HG03378 (cell line): ENCODE measurements around the gene AP3S2.
"Not testable (repeated sequence)": the region's sequence is repeated elsewhere in the genome, so short reads cannot be mapped to it uniquely, and the experiment has no call there.

ENCODE experiments used
- ATAC-seq: cut with Tn5 transposase; IDR thresholded peaks from one replicate; pipeline ENCODE4 v1.9.1; 2021; ENCODE audit warnings: mild to moderate bottlenecking, moderate library complexity; ENCODE audit not compliant: unreplicated experiment

AP3S2 gene

DNA sequence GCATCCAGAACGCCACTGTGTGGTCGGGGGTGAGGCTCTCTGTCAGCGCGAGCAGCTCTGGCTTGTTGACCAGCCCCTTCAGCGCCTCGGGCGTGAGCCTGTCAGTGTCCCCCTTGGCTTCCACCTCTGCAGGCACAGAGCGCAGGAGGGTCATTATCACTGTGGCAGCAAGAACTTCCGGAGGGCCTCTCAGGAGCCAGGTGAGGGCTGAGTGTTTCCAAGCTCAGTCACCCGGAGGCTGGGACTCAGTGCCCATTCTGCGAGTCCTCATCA, 10.0 kb upstream of the AP3S2 start:
- no peak for ATAC-seq

DNA sequence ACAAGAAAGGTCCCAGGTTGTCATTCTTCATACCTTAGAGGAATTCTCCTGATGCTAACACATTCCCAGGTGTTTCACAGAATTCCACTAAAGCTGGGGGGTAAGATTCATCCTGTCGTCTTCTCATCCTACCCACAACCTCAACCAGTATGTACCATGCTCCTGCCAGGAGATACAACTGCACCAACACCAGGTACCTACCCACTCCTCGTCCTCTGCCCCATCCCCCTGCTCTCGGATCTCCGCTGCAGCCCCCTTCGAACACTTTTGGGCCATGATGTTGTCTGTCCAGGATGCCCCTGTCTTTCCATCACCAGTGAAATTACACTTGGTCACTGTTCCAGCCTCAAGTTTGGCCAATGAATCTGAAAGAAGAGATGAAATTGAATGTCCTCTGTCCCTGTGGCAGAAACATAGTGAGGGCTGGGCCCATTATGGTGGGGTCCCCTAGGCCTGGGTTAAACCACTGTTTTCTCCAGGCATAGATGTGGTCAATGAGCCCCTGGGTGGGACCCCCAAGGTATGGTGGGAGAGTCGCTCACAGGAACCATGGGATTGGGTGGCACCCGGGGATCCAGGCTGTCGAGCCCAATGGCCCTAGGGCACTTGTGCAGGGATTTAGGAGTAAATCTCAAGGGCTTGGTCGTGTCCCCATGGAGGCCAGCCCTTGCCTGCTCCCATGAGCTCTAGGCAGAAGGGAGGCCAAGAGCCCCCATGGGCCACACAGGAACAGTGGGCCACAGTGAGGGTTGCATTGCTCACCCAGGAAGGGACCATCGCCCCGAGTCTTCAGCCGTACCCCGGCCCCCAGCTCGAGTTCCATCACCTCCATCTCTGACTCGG, 9.4 kb upstream of the AP3S2 start:
- no peak for ATAC-seq

GRCh38 chr15:89900849-89901248, 7.1 kb upstream of the AP3S2 start:
- ATAC-seq = no peak

DNA sequence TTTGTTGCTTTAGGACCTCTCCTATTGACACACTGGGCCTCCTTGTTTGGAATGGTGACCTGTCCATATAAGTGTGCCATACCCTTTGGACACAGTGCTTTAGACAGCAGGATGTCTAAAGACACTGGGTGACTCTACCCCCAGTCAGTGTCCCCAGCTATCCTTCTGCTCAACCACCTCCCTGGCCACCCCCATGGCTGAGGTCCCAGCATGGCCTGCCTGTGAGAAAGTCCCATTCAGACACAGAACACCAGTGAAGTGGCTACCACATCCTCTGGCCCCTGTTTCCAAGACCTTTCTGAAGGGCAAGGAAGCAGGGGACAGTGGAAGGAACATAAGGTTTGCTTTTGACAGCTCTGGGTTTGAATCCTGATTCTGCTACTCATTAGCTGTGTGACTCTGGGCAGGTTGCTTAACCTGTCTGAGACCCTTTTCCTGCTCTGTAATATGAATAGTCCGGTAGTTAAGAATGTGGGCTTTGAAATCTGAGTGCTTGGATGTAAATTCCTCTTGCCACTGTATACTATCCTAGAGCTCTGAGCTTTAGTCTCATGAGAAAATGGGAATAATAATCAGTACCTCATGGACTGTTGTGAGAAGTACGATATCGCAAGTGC, 6.3 kb upstream of the AP3S2 start:
- no peak for ATAC-seq

DNA sequence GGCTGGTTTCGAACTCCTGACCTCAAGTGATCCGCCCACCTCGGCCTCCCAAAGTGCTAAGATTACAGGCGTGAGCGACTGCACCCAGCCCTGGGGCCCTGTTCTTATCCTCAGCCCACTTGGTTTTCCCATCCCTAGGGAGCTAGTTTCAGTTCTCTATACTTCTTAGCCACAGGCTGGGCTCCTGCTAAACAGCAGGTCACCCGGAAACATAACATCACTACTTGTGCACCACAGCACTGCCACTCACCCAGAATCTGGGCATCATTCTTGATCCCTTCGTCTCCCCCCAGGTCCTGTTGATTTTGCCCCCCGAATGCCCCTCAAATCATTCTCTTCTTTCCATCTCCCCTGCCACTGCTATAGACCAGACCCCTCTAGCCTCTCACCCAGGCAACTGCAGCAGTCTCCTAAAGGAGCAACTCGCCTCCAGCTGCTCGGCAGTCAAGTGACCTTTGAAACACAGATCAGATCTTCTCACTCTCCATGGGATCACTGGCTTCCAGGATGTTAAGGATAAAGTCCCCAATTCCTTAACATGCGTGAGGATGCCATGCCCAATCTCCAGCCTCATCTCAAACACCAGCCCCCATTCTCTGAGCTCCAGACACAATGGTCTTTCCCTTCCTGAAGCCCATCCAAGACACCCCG, 5.6 kb upstream of the AP3S2 start:
- ATAC-seq = no peak

GRCh38 chr15:89898614-89899294, 5.0 kb upstream of the AP3S2 start:
- ATAC-seq = no peak

DNA sequence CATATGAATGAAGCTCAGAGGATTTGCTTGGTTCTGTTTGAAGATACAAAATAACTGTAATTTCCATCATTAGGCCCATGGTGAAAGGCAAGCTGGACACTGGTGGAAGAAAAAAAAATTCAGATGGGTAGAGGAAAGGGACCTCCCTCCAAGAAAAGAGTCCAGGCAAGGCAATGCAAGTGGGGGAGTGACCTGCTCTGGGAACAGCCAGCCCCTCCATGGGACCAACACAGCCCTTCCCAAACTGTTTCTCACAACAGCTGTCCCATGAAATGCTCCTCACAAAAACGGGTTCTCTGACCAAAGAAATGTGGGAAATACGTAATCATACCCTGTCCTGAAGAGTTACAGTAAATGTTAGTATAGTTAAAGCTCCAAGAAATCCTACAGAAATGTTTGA, 4.4 kb upstream of the AP3S2 start:
- ATAC-seq = no peak

GRCh38 chr15:89893027-89893426, 767 bp downstream of the AP3S2 start:
- no peak for ATAC-seq

DNA sequence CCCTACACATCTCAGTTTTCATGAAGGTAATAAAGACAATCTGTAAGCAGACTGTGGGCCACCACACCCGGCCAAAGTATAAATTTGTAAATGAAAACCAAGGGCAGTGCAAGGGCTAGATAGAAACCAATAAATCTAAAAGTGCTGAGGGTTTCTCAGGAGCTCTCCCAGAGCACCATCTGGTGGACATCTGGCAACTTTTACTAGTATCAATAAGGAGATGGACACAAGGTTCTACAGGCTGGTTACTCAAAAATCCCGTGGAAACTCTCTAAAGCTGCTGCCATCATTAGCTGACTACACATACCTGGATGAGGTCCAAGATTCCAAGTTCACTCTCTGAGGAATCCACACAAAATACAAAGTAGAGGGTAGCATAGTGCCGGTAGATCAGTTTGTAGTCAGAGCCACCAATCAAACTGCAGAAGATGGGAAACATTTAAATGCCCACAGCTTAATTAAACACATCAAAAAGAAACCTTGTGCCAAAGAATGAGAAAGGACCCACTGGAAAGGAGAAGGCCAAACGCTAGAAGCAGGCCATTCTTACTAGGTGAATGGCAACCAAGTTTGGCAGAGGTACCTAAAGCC, 5.5 kb downstream of the AP3S2 start:
- no peak for ATAC-seq

- no peak for ATAC-seq
These were observed 8.2 kb downstream of the AP3S2 start for GRCh38 chr15:89885611-89886010.

- not testable (repeated sequence) for ATAC-seq
These were observed 8.6 kb downstream of the AP3S2 start for GRCh38 chr15:89885179-89885578.

DNA sequence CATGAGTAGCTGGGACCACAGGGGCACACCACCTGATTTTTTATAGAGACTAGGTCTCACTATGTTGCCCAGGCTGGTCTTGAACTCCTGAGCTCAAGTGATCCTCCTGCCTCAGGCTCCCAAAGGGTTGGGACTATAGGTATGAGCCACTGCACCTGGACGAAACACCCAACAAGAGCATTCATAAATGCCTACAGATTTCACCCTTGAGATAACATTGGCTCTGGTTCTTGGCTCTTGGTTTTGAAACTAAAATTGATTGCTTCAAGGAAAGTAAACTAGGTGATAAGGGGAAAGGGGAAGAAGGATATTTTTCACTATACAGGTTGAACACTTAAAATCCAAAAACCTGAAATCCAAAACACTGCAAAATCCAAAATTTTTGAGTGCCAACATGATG, 10.3 kb downstream of the AP3S2 start:
- no peak for ATAC-seq

DNA sequence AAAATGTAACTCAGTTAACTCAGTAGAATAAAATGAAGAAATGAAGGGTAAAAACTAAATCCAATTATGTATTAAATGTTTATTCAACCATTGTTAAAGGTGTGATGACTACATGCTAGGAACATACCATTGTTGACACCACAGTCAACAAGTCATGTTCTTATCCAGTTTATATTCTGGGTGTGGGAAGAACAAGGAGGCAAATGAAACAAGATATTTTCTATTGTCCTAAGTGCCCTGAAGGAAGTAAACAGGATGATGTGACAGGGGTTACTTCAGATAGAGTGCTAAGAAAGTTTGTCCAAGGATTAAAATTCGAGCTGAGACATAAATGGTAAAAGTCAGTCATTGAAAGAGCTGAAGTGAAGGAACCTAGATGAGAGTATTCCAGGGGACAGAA, 13.1 kb downstream of the AP3S2 start:
- ATAC-seq = no peak

GRCh38 chr15:89878323-89878722, 15.5 kb downstream of the AP3S2 start:
- no peak for ATAC-seq

DNA sequence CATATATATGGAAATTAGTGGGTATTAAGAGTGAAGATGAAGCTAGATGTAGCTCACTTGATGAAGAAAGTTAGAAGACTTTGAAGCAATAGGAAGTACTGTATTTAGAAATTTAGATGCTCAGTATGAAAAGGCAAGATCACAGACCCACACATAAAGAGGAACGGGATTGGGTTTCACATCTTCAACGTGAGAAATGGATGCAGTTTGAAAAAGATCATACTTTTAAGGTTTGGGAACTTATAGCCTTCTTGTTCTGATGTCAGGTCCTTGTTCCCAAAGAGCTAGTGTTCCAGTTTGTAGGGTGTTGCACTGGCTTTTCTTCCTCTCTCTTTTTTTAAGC, 16.7 kb downstream of the AP3S2 start:
- no peak for ATAC-seq

- no peak for ATAC-seq
These were observed 17.3 kb downstream of the AP3S2 start for GRCh38 chr15:89876396-89877082.

DNA sequence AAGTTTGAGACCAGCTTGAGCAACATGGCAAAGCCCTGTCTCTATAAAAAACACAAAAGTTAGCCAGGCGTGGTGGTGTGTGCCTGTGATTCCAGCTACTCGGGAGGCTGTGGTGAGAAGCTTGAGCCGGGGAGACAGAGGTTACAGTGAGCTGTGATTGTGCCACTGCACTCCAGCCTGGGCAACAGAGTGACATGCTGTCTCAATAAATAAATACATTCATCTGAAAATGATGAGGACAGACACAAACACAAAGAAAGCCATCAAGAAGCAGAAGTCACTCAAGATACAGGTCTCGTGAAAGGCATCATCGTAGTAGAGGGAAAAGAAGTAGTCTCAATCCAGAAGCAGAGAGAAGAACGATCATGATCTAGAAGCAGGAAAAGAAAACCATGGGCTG, 18.1 kb downstream of the AP3S2 start:
- no peak for ATAC-seq

- ATAC-seq = no peak
These were observed 18.7 kb downstream of the AP3S2 start for GRCh38 chr15:89874926-89875564.

DNA sequence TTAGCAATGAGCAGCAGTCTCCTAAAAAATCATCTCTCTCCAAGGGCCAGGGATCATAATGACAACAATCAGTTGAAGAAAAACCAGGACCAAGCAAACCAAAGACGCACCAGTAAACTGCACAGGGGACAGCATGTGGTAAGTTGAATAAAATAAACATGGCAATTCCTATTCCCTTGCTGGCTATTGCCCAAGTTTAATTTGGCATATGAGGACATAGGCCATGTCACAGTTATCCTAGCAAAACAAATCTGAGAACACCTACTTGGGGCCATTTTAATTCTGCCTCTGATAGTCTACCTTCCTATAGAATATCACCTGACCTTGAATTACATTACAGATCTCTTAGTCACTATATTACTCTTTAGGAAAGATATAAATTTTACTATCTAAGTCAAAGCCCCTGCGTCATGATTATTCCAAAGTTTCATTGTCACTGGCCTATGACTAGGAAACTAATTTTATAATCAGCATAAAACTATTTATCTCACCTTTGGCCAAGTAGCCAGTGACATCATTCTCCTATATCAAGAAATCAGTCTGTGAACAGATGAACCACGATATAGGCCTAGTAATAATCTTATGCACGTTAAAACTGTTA, 23.0 kb downstream of the AP3S2 start:
- ATAC-seq = no peak

GRCh38 chr15:89870006-89870405, 23.8 kb downstream of the AP3S2 start:
- ATAC-seq = no peak
